Transverse colon (tissue), 4 donors: Measurements from ENCODE around the gene SIM2. TPM values are rescaled to one million over a fixed set of nuclear protein-coding genes. Genes with fewer than 3 reads are reported as not detected.
A peak's percentile ranks its signal among the peaks of the same experiment; 100 is the strongest.

Source experiments
- DNase-seq: peaks from one replicate; pipeline ENCODE4 v3.0.0-alpha.2; 2019
- H3K27ac ChIP-seq, 4 donors: fragments of 200-600 bp; sonication (generic); 2 replicates each; pipeline ENCODE4 v1.5.1; 2016 to 2018; ENCODE audit warnings: inconsistent platforms in 4 of 4
- H3K27me3 ChIP-seq: fragments of 200-600 bp; sonication (generic); 2 replicates; pipeline ENCODE4 v1.5.1; 2017; ENCODE audit warnings: inconsistent platforms
- H3K36me3 ChIP-seq, 4 donors: fragments of 200-600 bp; sonication (generic); 2 replicates each; pipeline ENCODE4 v1.5.1; 2017 to 2019; ENCODE audit warnings: inconsistent platforms in 4 of 4
- H3K4me1 ChIP-seq, 4 donors: fragments of 200-600 bp; sonication (generic); 2 replicates each; pipeline ENCODE4 v1.5.1; 2017 to 2020; ENCODE audit warnings: inconsistent platforms in 4 of 4
- H3K4me3 ChIP-seq, 4 donors: fragments of 200-600 bp; sonication (generic); 1 replicate in 1 of 4; 2 replicates in 3 of 4; pipeline versions ENCODE4 v1.5.1 to v1.6.1; 2017 to 2019; ENCODE audit warnings: inconsistent platforms in 4 of 4
- H3K9me3 ChIP-seq, 2 donors: fragments of 200-600 bp; sonication (generic); 2 replicates each; pipeline ENCODE4 v1.5.1; 2017 to 2019; ENCODE audit warnings: inconsistent platforms in 2 of 2
- CTCF ChIP-seq, 5 experiments: fragments of 200-600 bp in 3 of 5; fragments of 450-650 bp in 2 of 5; sonication (generic) in 3 of 5; IDR thresholded peaks; 1 replicate in 2 of 5; 2 replicates in 3 of 5; pipeline ENCODE4 v1.5.1; 2016 to 2017; ENCODE audit warnings: antibody characterized with exemption in 5 of 5, inconsistent platforms in 3 of 5, mild to moderate bottlenecking in 2 of 5, moderate library complexity in 1 of 5
- EP300 ChIP-seq: sonication (generic); formaldehyde crosslinking; IDR thresholded peaks from one replicate; pipeline ENCODE4 v1.6.1; 2017; ENCODE audit warnings: antibody characterized with exemption, low read depth
- POLR2A ChIP-seq: fragments of 450-650 bp; IDR thresholded peaks from one replicate; pipeline ENCODE4 v1.6.1; 2016; ENCODE audit warnings: antibody characterized with exemption, mild to moderate bottlenecking, moderate library complexity
- POLR2AphosphoS5 ChIP-seq, 3 donors: sonication (generic); formaldehyde crosslinking; IDR thresholded peaks; one replicate each; pipeline ENCODE4 v1.6.1; 2016; ENCODE audit warnings: antibody characterized with exemption in 3 of 3
- WGBS, 2 donors: methylation state at CpG; one replicate each; pipeline ENCODE4 v1.1.5; 2018; ENCODE audit warnings: low coverage in 1 of 2; 5-methylcytosine and 5-hydroxymethylcytosine counted together
- in situ Hi-C, 4 donors: fragments of 200-750 bp; cut with MboI; loops; one replicate each; pipeline versions ENCODE4 v1.15.0 to v1.15.1; 2017; ENCODE audit warnings: low sequenced_read_pairs in 3 of 4, low pct_ligation_motif_present in 1 of 4, low pct_unique_long_range_greater_than_20kb in 1 of 4
- intact Hi-C: fragments of 100-400 bp; cut with DNase I; formaldehyde crosslinking; loops from one replicate; pipeline ENCODE4 v1.15.1; 2023; ENCODE audit warnings: low total_unique reads
- total RNA-seq, 4 donors: library from RNA; depleted of rRNA; stranded (reverse); fragments of >200 nt; gene quantifications; one replicate each; pipeline ENCODE4 v1.1.0, GENCODE V29; 2016

The SIM2 gene
- total RNA-seq, 4 donors from 2014 or later: 0.32 TPM; not detected in 3

- H3K27me3 ChIP-seq: peaks cover 100% of the 10 kb centered on the region
- in situ Hi-C loops: no loop called here
- DNase-seq: no peak
- H3K9me3 ChIP-seq: no peaks in the 10 kb centered on the region
- 10 to 17% methylated on average over 2 to 15 of the region's 15 CpGs for WGBS, 2 donors
- no peak overlapping the region for H3K27ac ChIP-seq
- intact Hi-C loops: loop anchor here (10.0 kb wide), 1 partner anchor 1501 kb away; no protein-coding TSS in a partner anchor
- H3K36me3 ChIP-seq: no peaks in the 10 kb centered on the region
- H3K4me1 ChIP-seq: peaks cover 24 to 73% (median 52%) of the 10 kb centered on the region in 4 donors
- TF ChIP-seq CTCF (IDR thresholded peaks at IDR 0.05) (no peak), POLR2A (no peak), EP300 (no peak), POLR2AphosphoS5 (IDR thresholded peaks at IDR 0.05) (no peak)
- H3K4me3 ChIP-seq: no peak overlapping the region
These were observed 4.8 kb downstream of the SIM2 start for GRCh38 chr21:36703626-36704280.

GRCh38 chr21:36704281-36704957 lies 5.5 kb downstream of the SIM2 start:
- Histone ChIP-seq H3K36me3 (no peaks in the 10 kb centered on the region), H3K27ac (no peak overlapping the region), H3K4me3 (no peak overlapping the region), H3K9me3 (no peaks in the 10 kb centered on the region), H3K4me1 (peaks cover 22 to 73% (median 52%) of the 10 kb centered on the region in 4 donors), H3K27me3 (peaks cover 100% of the 10 kb centered on the region)
- in situ Hi-C loops: no loop called here
- WGBS, 2 donors: 7% methylated on average over 33 of the region's 49 CpGs; no CpG with 5 or more reads in 1 of the 2 donors
- intact Hi-C loops: loop anchor here (10.0 kb wide), 1 partner anchor 1500 kb away; no protein-coding TSS in a partner anchor
- TF ChIP-seq POLR2A (no peak), CTCF (IDR thresholded peaks at IDR 0.05) (no peak), EP300 (no peak), POLR2AphosphoS5 (IDR thresholded peaks at IDR 0.05) (no peak)
- no peak for DNase-seq

GRCh38 chr21:36704958-36705678 lies 6.2 kb downstream of the SIM2 start:
- in situ Hi-C loops (no loop called here), intact Hi-C loops (loop anchor here (10.0 kb wide), 1 partner anchor 1500 kb away; no protein-coding TSS in a partner anchor)
- H3K27ac ChIP-seq: no peak overlapping the region
- WGBS, 2 donors: 16% methylated on average over 37 of the region's 39 CpGs; no CpG with 5 or more reads in 1 of the 2 donors
- H3K9me3 ChIP-seq: no peaks in the 10 kb centered on the region
- H3K27me3 ChIP-seq: peaks cover 100% of the 10 kb centered on the region
- H3K4me3 ChIP-seq: peak overlapping the region in 1 of 4 donors; percentile 10
- DNase-seq: no peak
- TF ChIP-seq POLR2AphosphoS5 (IDR thresholded peaks at IDR 0.05) (no peak), CTCF (IDR thresholded peaks at IDR 0.05) (no peak), EP300 (no peak), POLR2A (no peak)
- peaks cover 22 to 70% (median 48%) of the 10 kb centered on the region in 4 donors for H3K4me1 ChIP-seq
- H3K36me3 ChIP-seq: no peaks in the 10 kb centered on the region
